ENCODE measurements around the gene ADIPOQ. TPM values are rescaled to one million over a fixed set of nuclear protein-coding genes. Genes with fewer than 3 reads are reported as not detected.

The ADIPOQ gene
- total RNA-seq, 1 experiment from 2014 or later: not detected

DNA sequence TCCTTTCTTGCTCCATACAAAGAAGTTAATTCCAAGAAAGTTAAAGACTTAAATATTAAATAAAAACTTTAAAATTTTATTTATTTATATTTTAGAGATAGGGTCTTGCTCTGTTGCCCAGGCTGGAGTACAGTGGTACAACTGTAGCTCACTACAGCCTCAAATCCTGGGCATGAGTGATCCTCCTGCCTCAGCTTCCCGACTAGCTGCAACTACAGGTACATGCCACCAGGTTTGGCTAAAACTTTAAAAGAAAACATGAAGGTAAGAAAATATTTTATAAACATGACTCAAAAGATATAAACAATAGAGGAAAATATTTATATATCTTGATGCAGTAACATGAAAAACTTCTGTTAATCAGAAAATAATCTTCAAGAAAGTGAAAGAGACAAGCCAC, 33.2 kb downstream of the ADIPOQ start:
- H3K23ac ChIP-seq (ENCODE audit: insufficient read length, low read depth, low read length): no peak overlapping the region
- H3K4me3 Mint-ChIP-seq: no peak overlapping the region
- H2BK5ac ChIP-seq (ENCODE audit: insufficient read length, low read length): no peak overlapping the region
- peaks cover 3 to 9% of the 10 kb centered on the region in 2 experiments; a peak in 3 of 4 replicates for H3K4me1 Mint-ChIP-seq
- H4K91ac ChIP-seq (ENCODE audit: insufficient read length, low read depth, low read length): no peak overlapping the region
- no peak overlapping the region for H3K18ac ChIP-seq (ENCODE audit: insufficient read length, low read depth, low read length)
- no peak; the same call in 2 of the 3 replicates for TF ChIP-seq CTCF (conservative IDR thresholded peaks at IDR 0.05)
- H2BK15ac ChIP-seq (ENCODE audit: low read depth, low read length): no peak overlapping the region
- H2AFZ ChIP-seq (ENCODE audit: low read length): no peak overlapping the region
- DNase-seq: no peak
- H3K56ac ChIP-seq (ENCODE audit: insufficient read length, low read depth, low read length): no peak overlapping the region
- no peak overlapping the region for H3K4me2 ChIP-seq (ENCODE audit: insufficient read depth, insufficient read length, low read length)
- H3K23me2 ChIP-seq (ENCODE audit: insufficient read length, low read depth, low read length, poor library complexity, severe bottlenecking): no peaks in the 10 kb centered on the region
- no peak overlapping the region for H3K14ac ChIP-seq (ENCODE audit: insufficient read depth, low read length)
- peaks cover 32% of the 10 kb centered on the region in 2 experiments for H3K9me3 Mint-ChIP-seq
- no peak overlapping the region for H2BK12ac ChIP-seq (ENCODE audit: insufficient read length, low read depth, low read length)
- H3K27me3 ChIP-seq (ENCODE audit: insufficient read depth, low read length): no peaks in the 10 kb centered on the region
- H4K20me1 ChIP-seq (ENCODE audit: control insufficient read depth, insufficient read depth, insufficient read length): no peaks in the 10 kb centered on the region
- H3K36me3 Mint-ChIP-seq (ENCODE audit: insufficient read depth in 1 of 3, low read depth in 3 of 3): peaks cover 9 to 28% (median 13%) of the 10 kb centered on the region in 3 experiments; a peak in 6 of 7 replicates
- H3T11ph ChIP-seq (ENCODE audit: low read length): no peak overlapping the region
- H3K4ac ChIP-seq (ENCODE audit: low read depth, low read length): no peak overlapping the region
- no peak overlapping the region for H2AK5ac ChIP-seq (ENCODE audit: insufficient read length, low read length)
- no CpG with 5 or more reads among the region's 1 CpG for WGBS (ENCODE audit: extremely low coverage, insufficient read length, low lambda C conversion rate)
- peaks cover 1% of the 10 kb centered on the region for H3K27me3 Mint-ChIP-seq (ENCODE audit: low read depth)
- no peak overlapping the region for H3K9ac ChIP-seq (ENCODE audit: extremely low read depth, insufficient read length, low read length)
- H3K9me3 ChIP-seq (ENCODE audit: control insufficient read depth, low read depth, low read length): no peaks in the 10 kb centered on the region
- no peak overlapping the region for H2BK20ac ChIP-seq (ENCODE audit: low read depth, low read length, poor library complexity, severe bottlenecking)
- H3K4me1 ChIP-seq (ENCODE audit: insufficient read depth, low read length): no peaks in the 10 kb centered on the region
- H4K5ac ChIP-seq (ENCODE audit: insufficient read length, low read depth, low read length): no peak overlapping the region
- no peak overlapping the region for H4K8ac ChIP-seq (replicated peaks; ENCODE audit: insufficient read length, low read depth, low read length)
- no peaks in the 10 kb centered on the region for H3K79me1 ChIP-seq (ENCODE audit: insufficient read depth, low read depth, low read length, poor library complexity, severe bottlenecking)
- no peak overlapping the region for H3K27ac ChIP-seq (ENCODE audit: insufficient read length, low read depth, low read length)
- H3K79me2 ChIP-seq (ENCODE audit: insufficient read depth, low read length): no peaks in the 10 kb centered on the region
- no peak overlapping the region for H3K27ac Mint-ChIP-seq
- H2BK120ac ChIP-seq (ENCODE audit: low read depth, low read length, poor library complexity, severe bottlenecking): no peak overlapping the region

All from H9 (cell line).